HCT116 (cell line): ENCODE data around the gene KLF4. TPM values are rescaled to one million over a fixed set of nuclear protein-coding genes. Genes with fewer than 3 reads are reported as not detected.

Experiments used
- ATAC-seq: fragments of 200-7000 bp; cut with Tn5 transposase; 2 replicates; pipeline ENCODE4 v1.9.1; 2020; ENCODE audit warnings: mild to moderate bottlenecking, moderate library complexity
- BruUV-seq: library from RNA; stranded (reverse); fragments of 400-500 nt; replicated peaks from 2 replicates; lab custom pipeline; 2021; lab: Mats Ljungman, UMichigan
- CTCF ChIA-PET: fragments of 300-600 bp; sonication (Branson Sonifier 250); formaldehyde crosslinking; loops from one replicate; lab custom pipeline; 2021; ENCODE audit warnings: antibody characterized with exemption; lab: Charles Lee
- POLR2A ChIA-PET: fragments of 300-600, 350-600 bp; sonication (Branson Sonifier 250); formaldehyde crosslinking; loops from one replicate; lab custom pipeline; 2021; ENCODE audit warnings: antibody characterized with exemption; lab: Charles Lee
- RAD21 ChIA-PET, 2 experiments: fragments of 300-600 bp; sonication (Branson Sonifier 250); formaldehyde crosslinking; loops; one replicate each; lab custom pipeline; 2023; ENCODE audit warnings: low total read pairs in 2 of 2; ENCODE audit not compliant: uncharacterized antibody in 2 of 2, unreplicated experiment in 2 of 2, low non-redundant PET in 1 of 2; lab: Charles Lee
- DNase-seq: peaks from one replicate; pipeline ENCODE4 v3.0.0-alpha.2; 2010; ENCODE audit warnings: low read depth, low spot score
- H2AFZ ChIP-seq: fragments of 200-600 bp; shearing (Covaris generic), sonication (generic); 2 replicates; pipeline ENCODE4 v1.6.1; 2017; ENCODE audit warnings: low read depth, mixed run types, mixed read lengths, antibody characterized with exemption, low read length; ENCODE audit not compliant: poor library complexity, severe bottlenecking
- H3K27ac ChIP-seq: 2 replicates; pipeline ENCODE4 v1.5.1; 2012; ENCODE audit warnings: low read depth, low read length
- H3K27me3 ChIP-seq: fragments of 200-600 bp; sonication (generic); 2 replicates; pipeline ENCODE4 v1.6.1; 2016; ENCODE audit warnings: mixed run types, low read length, mixed read lengths; ENCODE audit not compliant: insufficient read depth
- H3K36me3 ChIP-seq, 2 experiments: fragments of 200-500 bp in 1 of 2; fragments of 200-600 bp in 1 of 2; sonication (Bioruptor generic) in 1 of 2; sonication (generic) in 1 of 2; 2 replicates each; pipeline versions ENCODE4 v1.5.1 to v1.6.1; 2014 to 2016; ENCODE audit warnings: low read length in 2 of 2, inconsistent platforms in 1 of 2, mixed read lengths in 1 of 2, mixed run types in 1 of 2; ENCODE audit not compliant: insufficient read depth in 2 of 2, control insufficient read depth in 1 of 2
- H3K4me1 ChIP-seq, 2 experiments: fragments of 200-600 bp in 1 of 2; sonication (generic) in 1 of 2; 2 replicates each; pipeline versions ENCODE4 v1.5.1 to v1.6.1; 2012 to 2017; ENCODE audit warnings: low read length in 2 of 2, inconsistent platforms in 1 of 2, mild to moderate bottlenecking in 1 of 2, mixed read lengths in 1 of 2, mixed run types in 1 of 2, moderate library complexity in 1 of 2; ENCODE audit not compliant: insufficient read depth in 2 of 2, control insufficient read depth in 1 of 2
- H3K4me2 ChIP-seq: fragments of 200-600 bp; sonication (generic); 2 replicates; pipeline ENCODE4 v1.6.1; 2017; ENCODE audit warnings: mixed run types, low read length, mixed read lengths
- H3K4me3 ChIP-seq, 2 experiments: fragments of 200-600 bp in 1 of 2; sonication (generic) in 1 of 2; replicated peaks in 1 of 2; 2 replicates each; pipeline ENCODE4 v1.5.1; 2011 to 2016; ENCODE audit warnings: low read length in 2 of 2, control low read depth in 1 of 2, low read depth in 1 of 2, mild to moderate bottlenecking in 1 of 2, mixed read lengths in 1 of 2, mixed run types in 1 of 2
- H3K79me2 ChIP-seq: fragments of 200-600 bp; sonication (generic); 2 replicates; pipeline ENCODE4 v1.6.1; 2017; ENCODE audit warnings: mild to moderate bottlenecking, mixed run types, low read length, moderate library complexity, mixed read lengths; ENCODE audit not compliant: insufficient read depth
- H3K9ac ChIP-seq: fragments of 200-600 bp; sonication (generic); 2 replicates; pipeline ENCODE4 v1.6.1; 2016; ENCODE audit warnings: low read length, mixed read lengths
- H3K9me2 ChIP-seq: fragments of 200-600 bp; sonication (generic), shearing (Covaris generic); 2 replicates; pipeline ENCODE4 v1.6.1; 2017; ENCODE audit warnings: mixed run types, mild to moderate bottlenecking, moderate library complexity; ENCODE audit not compliant: insufficient read depth
- H3K9me3 ChIP-seq, 2 experiments: fragments of 200-500 bp in 1 of 2; fragments of 200-600 bp in 1 of 2; sonication (Bioruptor generic) in 1 of 2; sonication (generic) in 1 of 2; 2 replicates each; pipeline ENCODE4 v1.6.1; 2014 to 2017; ENCODE audit warnings: low read length in 2 of 2, mixed read lengths in 2 of 2, inconsistent platforms in 1 of 2, low read depth in 1 of 2, mild to moderate bottlenecking in 1 of 2, mixed run types in 1 of 2, moderate library complexity in 1 of 2; ENCODE audit not compliant: control insufficient read depth in 1 of 2, insufficient read depth in 1 of 2
- H4K20me1 ChIP-seq: fragments of 200-600 bp; sonication (generic), shearing (Covaris generic); 2 replicates; pipeline ENCODE4 v1.6.1; 2017; ENCODE audit warnings: mixed run types, mild to moderate bottlenecking, moderate library complexity; ENCODE audit not compliant: insufficient read depth
- FOSL1 ChIP-seq: IDR thresholded peaks from 2 replicates; pipeline ENCODE4 v1.6.1; 2012; ENCODE audit warnings: low read depth
- RAD21 ChIP-seq: IDR thresholded peaks from 2 replicates; pipeline ENCODE4 v1.6.1; 2012; ENCODE audit warnings: low read depth, mild to moderate bottlenecking
- YY1 ChIP-seq: IDR thresholded peaks from 2 replicates; pipeline ENCODE4 v1.6.1; 2011; ENCODE audit warnings: low read length, low read depth, moderate library complexity, mild to moderate bottlenecking; ENCODE audit not compliant: insufficient replicate concordance; ENCODE audit errors: extremely low read depth
- intact Hi-C: fragments of 100-400 bp; cut with micrococcal nuclease; formaldehyde crosslinking; loops from 2 replicates; pipeline ENCODE4 v1.10.0; 2022
- total RNA-seq: library from RNA; stranded (reverse); gene quantifications from one replicate; pipeline ENCODE4 v1.2.1, GENCODE V29; 2021; ENCODE audit not compliant: unreplicated experiment
- TF ChIP-seq, protein P1 (sequence below): IDR thresholded peaks from 2 replicates; pipeline ENCODE4 v1.6.1; 2011; ENCODE audit warnings: mild to moderate bottlenecking, low read length, moderate library complexity; ENCODE audit not compliant: insufficient replicate concordance; ENCODE audit errors: extremely low read depth

The KLF4 gene
- total RNA-seq, 1 experiment from 2014 or later: 92.8 TPM

DNA sequence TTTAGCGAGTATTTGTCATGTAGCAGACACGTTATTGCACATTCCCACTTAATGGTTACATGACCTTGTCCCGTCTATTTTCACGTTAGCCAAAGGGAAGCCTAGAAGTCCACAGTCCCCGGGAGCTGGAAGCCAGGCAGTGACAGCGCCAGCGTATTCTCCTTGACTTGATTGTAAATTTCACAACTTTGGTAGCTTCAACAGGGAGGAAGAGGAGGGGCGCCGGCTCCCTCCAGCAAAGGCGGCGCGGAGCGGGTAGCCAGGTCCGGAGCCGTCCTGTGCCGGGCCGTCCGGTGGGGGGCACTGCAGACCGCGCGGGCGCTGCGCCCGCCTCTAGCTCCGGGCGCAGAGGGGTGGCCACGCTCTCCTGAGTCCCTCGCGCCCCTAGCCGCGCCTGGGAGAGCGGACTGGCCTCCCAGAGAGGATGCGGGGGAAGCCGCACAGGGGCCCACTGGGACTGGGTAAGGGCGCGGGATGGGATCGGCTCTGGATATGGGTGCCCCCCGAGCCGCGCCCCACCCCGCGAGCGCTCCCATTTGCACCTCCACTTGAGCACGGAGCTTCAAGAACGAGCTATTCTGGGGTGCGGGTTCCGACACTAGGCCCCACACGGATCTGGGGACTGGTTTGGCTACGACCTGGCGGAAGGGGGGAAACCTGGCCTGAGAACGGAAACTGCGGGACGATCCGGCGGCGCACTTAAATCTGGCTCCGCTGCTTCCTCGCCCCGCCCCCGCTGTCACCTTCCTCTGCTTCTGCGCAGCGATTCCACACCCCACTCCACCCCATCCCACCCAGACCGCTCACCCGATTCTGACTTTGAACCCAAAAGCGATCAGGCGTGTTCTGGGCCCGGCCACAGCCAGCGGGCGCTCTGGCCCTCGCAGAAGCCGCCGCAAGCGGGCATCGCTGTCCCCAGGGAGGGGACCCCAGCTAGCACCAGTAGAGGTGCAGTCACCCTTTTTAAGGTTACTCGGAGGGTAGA lies 23.8 kb downstream of the KLF4 start (continued):
- no peak for TF ChIP-seq YY1

DNA sequence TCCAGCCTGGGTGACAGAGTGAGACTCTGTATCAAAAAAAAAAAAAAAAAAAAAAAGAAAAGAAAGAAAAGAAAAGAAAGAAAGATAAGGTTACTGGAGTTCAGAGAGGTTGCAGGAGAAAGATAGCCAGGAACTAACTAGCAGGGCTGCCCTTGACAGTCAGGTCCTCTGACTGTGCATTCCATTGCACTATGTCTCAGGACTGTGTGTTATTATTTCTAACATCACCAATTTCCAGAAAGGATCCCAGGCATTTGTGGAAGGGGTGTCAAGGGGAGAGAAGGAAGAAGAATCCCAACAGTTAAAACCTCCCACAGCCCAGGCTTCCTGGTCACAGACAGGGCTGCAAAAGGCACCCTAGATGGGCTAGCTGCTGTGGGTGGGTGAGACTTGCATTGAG lies 25.1 kb downstream of the KLF4 start:
- H3K36me3 ChIP-seq: no peaks in the 10 kb centered on the region
- ATAC-seq (no peak), DNase-seq (no peak)
- ChIA-PET POLR2A (no interaction called here), RAD21 (interaction anchor here in 1 of 2 experiments (1.1 kb wide), 1 partner anchor 40 kb away, joined by 3 read pairs; no protein-coding TSS in a partner anchor), CTCF (interaction anchor here (0.7 to 1.7 kb wide), 6 partner anchors 17 to 1297 kb away, joined by 3 to 13 read pairs (median 5); no protein-coding TSS in a partner anchor)
- no peak overlapping the region for H3K9ac ChIP-seq
- no peaks in the 10 kb centered on the region for H3K9me2 ChIP-seq
- peaks cover 0 to 13% of the 10 kb centered on the region in 2 experiments; a peak in 3 of 4 replicates for H3K4me1 ChIP-seq
- H3K4me2 ChIP-seq: no peak overlapping the region
- no peaks in the 10 kb centered on the region for H4K20me1 ChIP-seq
- no peaks in the 10 kb centered on the region for H3K79me2 ChIP-seq
- no peak overlapping the region for H2AFZ ChIP-seq
- intact Hi-C loops: no loop called here
- H3K27ac ChIP-seq: no peak overlapping the region
- no TSS peak for BruUV-seq
- no peaks in the 10 kb centered on the region for H3K27me3 ChIP-seq
- TF ChIP-seq FOSL1 (no peak), RAD21 (no peak)
- TF ChIP-seq, protein P1, sequence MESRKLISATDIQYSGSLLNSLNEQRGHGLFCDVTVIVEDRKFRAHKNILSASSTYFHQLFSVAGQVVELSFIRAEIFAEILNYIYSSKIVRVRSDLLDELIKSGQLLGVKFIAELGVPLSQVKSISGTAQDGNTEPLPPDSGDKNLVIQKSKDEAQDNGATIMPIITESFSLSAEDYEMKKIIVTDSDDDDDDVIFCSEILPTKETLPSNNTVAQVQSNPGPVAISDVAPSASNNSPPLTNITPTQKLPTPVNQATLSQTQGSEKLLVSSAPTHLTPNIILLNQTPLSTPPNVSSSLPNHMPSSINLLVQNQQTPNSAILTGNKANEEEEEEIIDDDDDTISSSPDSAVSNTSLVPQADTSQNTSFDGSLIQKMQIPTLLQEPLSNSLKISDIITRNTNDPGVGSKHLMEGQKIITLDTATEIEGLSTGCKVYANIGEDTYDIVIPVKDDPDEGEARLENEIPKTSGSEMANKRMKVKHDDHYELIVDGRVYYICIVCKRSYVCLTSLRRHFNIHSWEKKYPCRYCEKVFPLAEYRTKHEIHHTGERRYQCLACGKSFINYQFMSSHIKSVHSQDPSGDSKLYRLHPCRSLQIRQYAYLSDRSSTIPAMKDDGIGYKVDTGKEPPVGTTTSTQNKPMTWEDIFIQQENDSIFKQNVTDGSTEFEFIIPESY: no peak
- H3K4me3 ChIP-seq: no peak overlapping the region
- no peaks in the 10 kb centered on the region for H3K9me3 ChIP-seq
